Trophoblast cell (in vitro differentiated cells and primary cell): ENCODE measurements around the gene DRG2. TPM values are rescaled to one million over a fixed set of nuclear protein-coding genes. Genes with fewer than 3 reads are reported as not detected.

ENCODE experiments used
- DNase-seq, 2 donors: peaks; one replicate each; pipeline ENCODE4 v3.0.0-alpha.2; 2016
- H2AFZ ChIP-seq: 2 replicates; pipeline ENCODE4 v1.6.1; 2013; ENCODE audit warnings: low read length, moderate library complexity, mild to moderate bottlenecking; ENCODE audit not compliant: insufficient read depth, poor library complexity
- H2AK5ac ChIP-seq: 2 replicates; pipeline ENCODE4 v1.6.1; 2013; ENCODE audit warnings: mild to moderate bottlenecking, low read length
- H2BK120ac ChIP-seq: 2 replicates; pipeline ENCODE4 v1.6.1; 2013; ENCODE audit warnings: low read length, mild to moderate bottlenecking, moderate library complexity; ENCODE audit not compliant: insufficient read depth, poor library complexity
- H2BK12ac ChIP-seq: 2 replicates; pipeline ENCODE4 v1.6.1; 2013; ENCODE audit warnings: mild to moderate bottlenecking, low read length, moderate library complexity
- H2BK5ac ChIP-seq: 2 replicates; pipeline ENCODE4 v1.6.1; 2013; ENCODE audit warnings: low read length, low read depth, moderate library complexity, mild to moderate bottlenecking; ENCODE audit not compliant: poor library complexity
- H3K14ac ChIP-seq: 2 replicates; pipeline ENCODE4 v1.6.1; 2013; ENCODE audit warnings: mild to moderate bottlenecking, low read length
- H3K18ac ChIP-seq: 2 replicates; pipeline ENCODE4 v1.6.1; 2013; ENCODE audit warnings: mild to moderate bottlenecking, low read length
- H3K23ac ChIP-seq: 2 replicates; pipeline ENCODE4 v1.6.1; 2013; ENCODE audit warnings: low read length
- H3K27ac ChIP-seq: 2 replicates; pipeline ENCODE4 v1.5.1; 2013; ENCODE audit warnings: low read depth, mild to moderate bottlenecking, inconsistent platforms, low read length, moderate library complexity
- H3K27me3 ChIP-seq: 2 replicates; pipeline ENCODE4 v1.6.1; 2013; ENCODE audit warnings: inconsistent platforms, mild to moderate bottlenecking, low read length, moderate library complexity; ENCODE audit not compliant: insufficient read depth
- H3K36me3 ChIP-seq, 2 experiments: 1 replicate in 1 of 2; 2 replicates in 1 of 2; pipeline ENCODE4 v1.6.1; 2013; ENCODE audit warnings: low read length in 2 of 2, mild to moderate bottlenecking in 2 of 2, moderate library complexity in 1 of 2; ENCODE audit not compliant: insufficient read depth in 2 of 2, control insufficient read depth in 1 of 2
- H3K4ac ChIP-seq: 2 replicates; pipeline ENCODE4 v1.6.1; 2013; ENCODE audit warnings: low read depth, mild to moderate bottlenecking, low read length, moderate library complexity
- H3K4me1 ChIP-seq, 2 experiments: 1 replicate in 1 of 2; 2 replicates in 1 of 2; pipeline ENCODE4 v1.6.1; 2013; ENCODE audit warnings: low read length in 2 of 2, mild to moderate bottlenecking in 2 of 2, moderate library complexity in 1 of 2; ENCODE audit not compliant: insufficient read depth in 2 of 2, control insufficient read depth in 1 of 2
- H3K4me2 ChIP-seq: 2 replicates; pipeline ENCODE4 v1.6.1; 2013; ENCODE audit warnings: inconsistent platforms, mild to moderate bottlenecking, low read length, moderate library complexity
- H3K4me3 ChIP-seq: 2 replicates; pipeline ENCODE4 v1.5.1; 2013; ENCODE audit warnings: mild to moderate bottlenecking, low read depth, low read length, inconsistent platforms
- H3K79me1 ChIP-seq: one replicate; pipeline ENCODE4 v1.6.1; 2013; ENCODE audit warnings: low read length
- H3K79me2 ChIP-seq: 2 replicates; pipeline ENCODE4 v1.6.1; 2013; ENCODE audit warnings: low read length, mild to moderate bottlenecking; ENCODE audit not compliant: control insufficient read depth, insufficient read depth, poor library complexity
- H3K9ac ChIP-seq: 2 replicates; pipeline ENCODE4 v1.6.1; 2013; ENCODE audit warnings: mild to moderate bottlenecking, low read length
- H3K9me3 ChIP-seq: 2 replicates; pipeline ENCODE4 v1.6.1; 2013; ENCODE audit warnings: low read depth, mild to moderate bottlenecking, control low read depth, inconsistent platforms, low read length; ENCODE audit not compliant: insufficient read depth
- H4K12ac ChIP-seq: 2 replicates; pipeline ENCODE4 v1.6.1; 2013; ENCODE audit warnings: low read depth, mild to moderate bottlenecking, low read length, moderate library complexity
- H4K8ac ChIP-seq: 2 replicates; pipeline ENCODE4 v1.6.1; 2013; ENCODE audit warnings: low read depth, mild to moderate bottlenecking, low read length, moderate library complexity
- H4K91ac ChIP-seq: one replicate; pipeline ENCODE4 v1.6.1; 2013; ENCODE audit warnings: low read depth, mild to moderate bottlenecking, low read length, moderate library complexity
- WGBS: extraction: QIAGEN DNeasy Blood & Tissue Kit; methylation state at CpG from one replicate; pipeline ENCODE4 v1.1.7; 2013; ENCODE audit warnings: missing lambda C conversion rate; ENCODE audit not compliant: insufficient read length, insufficient coverage; ENCODE audit errors: extremely low coverage; 5-methylcytosine and 5-hydroxymethylcytosine counted together
- polyA plus RNA-seq: library from polyadenylated mRNA; stranded (reverse); fragments of 200-250 nt; gene quantifications from 2 replicates; pipeline ENCODE4 v1.2.3, GENCODE V29; 2013

DRG2 gene, protein sequence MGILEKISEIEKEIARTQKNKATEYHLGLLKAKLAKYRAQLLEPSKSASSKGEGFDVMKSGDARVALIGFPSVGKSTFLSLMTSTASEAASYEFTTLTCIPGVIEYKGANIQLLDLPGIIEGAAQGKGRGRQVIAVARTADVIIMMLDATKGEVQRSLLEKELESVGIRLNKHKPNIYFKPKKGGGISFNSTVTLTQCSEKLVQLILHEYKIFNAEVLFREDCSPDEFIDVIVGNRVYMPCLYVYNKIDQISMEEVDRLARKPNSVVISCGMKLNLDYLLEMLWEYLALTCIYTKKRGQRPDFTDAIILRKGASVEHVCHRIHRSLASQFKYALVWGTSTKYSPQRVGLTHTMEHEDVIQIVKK
- 26.8 and 27.0 TPM in 2 replicates for polyA plus RNA-seq

- peak within 1 kb of the TSS; percentile 73 for H3K18ac ChIP-seq
- H3K23ac ChIP-seq: no peak within 1 kb of the TSS
- H3K4ac ChIP-seq: peak within 1 kb of the TSS; percentile 84
- H4K8ac ChIP-seq: peak within 1 kb of the TSS; percentile 99
- H3K4me2 ChIP-seq: peak within 1 kb of the TSS; percentile 66
- peak within 1 kb of the TSS; percentile 22 for H3K27ac ChIP-seq
- H3K79me2 ChIP-seq: peaks cover 7% of the 10 kb centered on the region
- peak within 1 kb of the TSS; percentile 79 for H3K4me3 ChIP-seq
- H2BK12ac ChIP-seq: no peak within 1 kb of the TSS
- peaks cover 4% of the 10 kb centered on the region in 2 experiments for H3K36me3 ChIP-seq
- H2AK5ac ChIP-seq: peak within 1 kb of the TSS; percentile 90
- H3K27me3 ChIP-seq: no peaks in the 10 kb centered on the region
- H3K79me1 ChIP-seq: peaks cover 5% of the 10 kb centered on the region
- H3K9me3 ChIP-seq: no peaks in the 10 kb centered on the region
- peak within 1 kb of the TSS; percentile 11 for H2BK5ac ChIP-seq
- WGBS: no CpG with 5 or more reads among the region's 52 CpGs
- H4K12ac ChIP-seq: peak within 1 kb of the TSS; percentile 88
- peak within 1 kb of the TSS; percentile 60 for H2BK120ac ChIP-seq
- peak within 1 kb of the TSS; percentile 81 for H3K14ac ChIP-seq
- H2AFZ ChIP-seq: peak within 1 kb of the TSS; percentile 69
- peak within 1 kb of the TSS; percentile 80 for H3K9ac ChIP-seq
- peak; percentile 92 to 98 for DNase-seq
- H3K4me1 ChIP-seq: peaks cover 2 to 3% of the 10 kb centered on the region in 2 experiments
- H4K91ac ChIP-seq: peak within 1 kb of the TSS; percentile 86
Measured at GRCh38 chr17:18087610-18088491, at the start of gene DRG2. Gene DRG2 (plus strand): TSS chr17:18087948. CDS start chr17:18088024, 76 bp downstream.

DNA sequence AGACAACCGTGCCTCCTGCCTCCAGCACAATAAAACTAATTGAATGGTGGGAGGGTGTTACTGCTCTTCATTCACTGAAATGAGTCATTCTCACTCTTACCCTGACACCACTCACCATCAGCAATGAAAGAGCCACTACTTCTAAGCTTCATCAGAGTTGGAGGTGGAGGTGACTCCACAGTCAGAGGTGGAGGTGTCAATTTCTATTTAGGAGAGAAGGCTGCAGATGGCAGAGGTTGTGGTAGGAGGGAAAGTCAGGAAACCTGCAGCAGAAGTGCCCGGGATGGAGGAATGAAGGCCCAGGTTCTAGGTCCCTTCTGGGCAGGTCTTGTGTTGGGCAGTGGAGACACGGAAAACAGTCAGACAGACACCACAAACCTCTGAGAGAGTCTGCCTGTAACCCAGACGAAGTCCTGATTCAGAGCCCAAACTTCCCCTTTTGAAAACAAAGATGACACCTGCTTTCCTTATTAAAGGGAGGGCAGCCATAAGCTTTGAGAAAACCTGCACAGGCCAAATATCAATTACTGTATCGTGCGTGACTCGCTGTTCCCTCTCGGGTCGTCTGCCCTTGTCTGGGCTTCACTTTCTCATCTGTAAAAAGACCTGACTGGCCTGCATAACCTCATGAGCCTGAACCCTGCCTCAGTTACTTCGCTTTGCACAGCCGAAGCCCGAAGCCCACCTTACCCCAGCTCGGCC lies 49.4 kb upstream of the DRG2 start:
- Histone ChIP-seq H3K14ac (peak overlapping the region; percentile 65), H3K4me3 (peak overlapping the region; percentile 91), H2AK5ac (no peak overlapping the region), H3K18ac (peak overlapping the region; percentile 37), H3K4me1 (peaks cover 11 to 18% of the 10 kb centered on the region in 2 experiments), H3K23ac (no peak overlapping the region), H3K4ac (no peak overlapping the region), H3K27me3 (no peaks in the 10 kb centered on the region), H3K9ac (peak overlapping the region; percentile 83), H2BK120ac (no peak overlapping the region), H2AFZ (peak overlapping the region; percentile 28), H3K79me1 (peaks cover 8% of the 10 kb centered on the region), H3K36me3 (no peaks in the 10 kb centered on the region), H4K8ac (peak overlapping the region; percentile 76), H3K9me3 (no peaks in the 10 kb centered on the region), H4K12ac (peak overlapping the region; percentile 46), H2BK5ac (peak overlapping the region; percentile 5), H3K27ac (no peak overlapping the region), H4K91ac (peak overlapping the region; percentile 67), H2BK12ac (no peak overlapping the region), H3K79me2 (peaks cover 5% of the 10 kb centered on the region), H3K4me2 (peak overlapping the region; percentile 72)
- no CpG with 5 or more reads among the region's 13 CpGs for WGBS
- DNase-seq: no peak

GRCh38 chr17:18038861-18039534 lies 48.8 kb upstream of the DRG2 start, which contains the start of the genes ATPAF2 and GID4:
Gene ATPAF2 (minus strand): TSS chr17:18039168. CDS start chr17:18039013, 155 bp downstream.
Gene GID4 (plus strand): TSS chr17:18039408. CDS start chr17:18039465, 57 bp downstream.
- H3K14ac ChIP-seq: peak within 1 kb of the TSS; percentile 65
- peaks cover 8% of the 10 kb centered on the region for H3K79me1 ChIP-seq
- peak within 1 kb of the TSS; percentile 84 for H3K4me2 ChIP-seq

More at GRCh38 chr17:18038861-18039534, 48.8 kb upstream of the DRG2 start, which contains the start of the genes ATPAF2 and GID4:
- no peak within 1 kb of the TSS for H3K23ac ChIP-seq
- peak within 1 kb of the TSS; percentile 3 for H3K4ac ChIP-seq
- peaks cover 11 to 18% of the 10 kb centered on the region in 2 experiments for H3K4me1 ChIP-seq
- peak; percentile 99 to 100 for DNase-seq
- H2BK5ac ChIP-seq: peak within 1 kb of the TSS; percentile 5
- no CpG with 5 or more reads among the region's 67 CpGs for WGBS
- H2BK12ac ChIP-seq: no peak within 1 kb of the TSS
- H2BK120ac ChIP-seq: peak within 1 kb of the TSS; percentile 15
- no peak within 1 kb of the TSS for H3K27ac ChIP-seq
- H3K9me3 ChIP-seq: no peaks in the 10 kb centered on the region
- peak within 1 kb of the TSS; percentile 83 for H3K9ac ChIP-seq
- H3K79me2 ChIP-seq: peaks cover 5% of the 10 kb centered on the region
- H3K18ac ChIP-seq: peak within 1 kb of the TSS; percentile 37
- peak within 1 kb of the TSS; percentile 96 for H3K4me3 ChIP-seq
- peak within 1 kb of the TSS; percentile 67 for H4K91ac ChIP-seq
- H3K36me3 ChIP-seq: peaks cover 0 to under 1% of the 10 kb centered on the region in 2 experiments
- H2AFZ ChIP-seq: peak within 1 kb of the TSS; percentile 45
- no peak within 1 kb of the TSS for H2AK5ac ChIP-seq
- no peaks in the 10 kb centered on the region for H3K27me3 ChIP-seq
- peak within 1 kb of the TSS; percentile 46 for H4K12ac ChIP-seq
- peak within 1 kb of the TSS; percentile 76 for H4K8ac ChIP-seq
